OCI-LY7 (cell line): ENCODE measurements around the gene LPGAT1. TPM values are rescaled to one million over a fixed set of nuclear protein-coding genes. Genes with fewer than 3 reads are reported as not detected.

Experiments used
- BruUV-seq: library from RNA; stranded (reverse); fragments of 400-500 nt; replicated peaks from 2 replicates; lab custom pipeline; 2021; lab: Mats Ljungman, UMichigan
- CTCF ChIA-PET: fragments of 300-600 bp; sonication (Branson Sonifier 250); formaldehyde crosslinking; loops from one replicate; lab custom pipeline; 2022; ENCODE audit warnings: antibody characterized with exemption; ENCODE audit not compliant: unreplicated experiment; lab: Charles Lee
- POLR2A ChIA-PET: fragments of 300-600 bp; sonication (Branson Sonifier 250); formaldehyde crosslinking; loops from one replicate; lab custom pipeline; 2022; ENCODE audit warnings: antibody characterized with exemption; lab: Charles Lee
- DNase-seq: peaks from one replicate; pipeline ENCODE4 v3.0.0-alpha.2; 2015; ENCODE audit warnings: low spot score
- H2AFZ ChIP-seq: fragments of 200-600 bp; sonication (generic), shearing (Covaris generic); 2 replicates; pipeline ENCODE4 v1.6.1; 2014; ENCODE audit warnings: mild to moderate bottlenecking, antibody characterized with exemption, low read length, moderate library complexity
- H3K27ac ChIP-seq: fragments of 200-600 bp; sonication (generic); 2 replicates; pipeline ENCODE4 v1.5.1; 2014; ENCODE audit warnings: mixed run types, low read depth, mild to moderate bottlenecking, moderate library complexity, low read length, inconsistent platforms; ENCODE audit not compliant: poor library complexity, severe bottlenecking
- H3K36me3 ChIP-seq: fragments of 200-600 bp; sonication (generic); 2 replicates; pipeline ENCODE4 v1.6.1; 2014; ENCODE audit warnings: mild to moderate bottlenecking, antibody characterized with exemption, low read length, moderate library complexity, mixed read lengths; ENCODE audit not compliant: insufficient read depth
- H3K4me1 ChIP-seq: fragments of 200-600 bp; sonication (generic); 2 replicates; pipeline ENCODE4 v1.5.1; 2014; ENCODE audit warnings: mild to moderate bottlenecking, low read length; ENCODE audit not compliant: insufficient read depth, poor library complexity, severe bottlenecking
- H3K4me2 ChIP-seq: fragments of 200-600 bp; sonication (generic); 2 replicates; pipeline ENCODE4 v1.6.1; 2014; ENCODE audit warnings: mild to moderate bottlenecking, low read length
- H3K4me3 ChIP-seq: fragments of 200-600 bp; sonication (generic); 2 replicates; pipeline ENCODE4 v1.5.1; 2014; ENCODE audit warnings: mild to moderate bottlenecking, low read depth, low read length; ENCODE audit not compliant: poor library complexity, severe bottlenecking
- H3K79me2 ChIP-seq: fragments of 200-600 bp; sonication (generic); 2 replicates; pipeline ENCODE4 v1.6.1; 2016; ENCODE audit warnings: low read depth, mild to moderate bottlenecking, low read length, moderate library complexity, mixed read lengths; ENCODE audit not compliant: insufficient read depth
- H3K9me2 ChIP-seq: fragments of 200-600 bp; sonication (generic); 2 replicates; pipeline ENCODE4 v1.6.1; 2016; ENCODE audit warnings: mild to moderate bottlenecking, low read length, mixed read lengths; ENCODE audit not compliant: insufficient read depth
- H3K9me3 ChIP-seq: fragments of 200-600 bp; sonication (generic); 2 replicates; pipeline ENCODE4 v1.6.1; 2014; ENCODE audit warnings: mild to moderate bottlenecking, mixed run types, low read length, mixed read lengths
- H4K20me1 ChIP-seq: fragments of 200-600 bp; sonication (generic); 2 replicates; pipeline ENCODE4 v1.6.1; 2014; ENCODE audit warnings: mild to moderate bottlenecking, antibody characterized with exemption, low read length, moderate library complexity, mixed read lengths; ENCODE audit not compliant: insufficient read depth
- EZH2phosphoT487 ChIP-seq: fragments of 200-600 bp; sonication (generic); IDR thresholded peaks from 2 replicates; pipeline ENCODE4 v1.6.1; 2018; ENCODE audit warnings: low read depth, borderline replicate concordance, mild to moderate bottlenecking, mixed run types, antibody characterized with exemption, low read length, moderate library complexity, mixed read lengths
- intact Hi-C: fragments of 100-400 bp; cut with micrococcal nuclease; formaldehyde crosslinking; loops from one replicate; pipeline ENCODE4 v1.10.0; 2022; ENCODE audit not compliant: unreplicated experiment
- total RNA-seq, 2 experiments: library from RNA; depleted of rRNA in 1 of 2; stranded (reverse); fragments of >200 nt in 1 of 2; shearing (Covaris generic) in 1 of 2; gene quantifications; 2 replicates each; pipeline ENCODE4 v1.2.3, GENCODE V29; 2014 to 2022
- TF ChIP-seq, protein P1 (sequence below): fragments of 200-600 bp; sonication (generic); conservative IDR thresholded peaks from 2 replicates; pipeline ENCODE4 v1.5.1; 2014; ENCODE audit warnings: mild to moderate bottlenecking, antibody characterized with exemption, low read length, moderate library complexity, mixed read lengths

Gene LPGAT1
- total RNA-seq, 2 experiments from 2014 or later: 14.1 to 35.2 TPM

DNA sequence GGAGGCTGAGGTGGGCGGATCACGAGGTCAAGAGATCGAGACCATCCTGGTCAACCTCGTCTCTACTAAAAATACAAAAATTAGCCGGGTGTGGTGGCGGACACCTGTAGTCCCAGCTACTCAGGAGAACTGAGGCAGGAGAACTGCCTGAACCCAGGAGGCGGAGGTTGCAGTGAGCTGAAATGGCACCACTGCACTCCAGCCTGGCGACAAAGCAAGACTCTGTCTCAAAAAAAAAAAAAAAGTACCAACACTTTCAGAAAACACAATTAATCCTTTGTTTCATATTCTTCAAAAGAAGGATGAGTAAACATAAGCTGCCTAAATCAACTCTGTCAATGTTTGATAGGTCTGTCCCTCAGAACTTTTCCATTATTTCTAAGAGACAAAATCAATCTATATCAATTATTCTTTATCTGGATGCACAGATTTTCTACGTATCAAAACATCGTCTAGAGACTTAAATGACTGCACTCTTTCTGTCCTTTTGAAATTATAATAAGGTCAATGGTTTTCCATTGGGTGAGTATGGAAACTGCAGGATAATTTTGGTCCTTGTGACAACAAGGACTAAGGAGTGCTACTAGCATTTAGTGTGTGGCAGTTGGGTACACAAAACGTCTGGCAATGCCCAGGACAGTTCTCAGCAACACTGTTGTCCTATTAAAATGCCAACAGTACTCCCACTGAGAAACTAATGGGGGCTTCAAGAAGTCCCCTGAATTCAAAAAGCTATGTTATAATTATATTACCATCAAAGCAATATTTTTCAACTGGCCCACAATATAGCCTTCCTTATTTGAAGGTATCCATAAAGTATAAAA, 40.7 kb downstream of the LPGAT1 start:
- CTCF ChIA-PET: no interaction called here
- no peaks in the 10 kb centered on the region for H3K79me2 ChIP-seq
- TF ChIP-seq EZH2phosphoT487: no peak
- TF ChIP-seq, protein P1, sequence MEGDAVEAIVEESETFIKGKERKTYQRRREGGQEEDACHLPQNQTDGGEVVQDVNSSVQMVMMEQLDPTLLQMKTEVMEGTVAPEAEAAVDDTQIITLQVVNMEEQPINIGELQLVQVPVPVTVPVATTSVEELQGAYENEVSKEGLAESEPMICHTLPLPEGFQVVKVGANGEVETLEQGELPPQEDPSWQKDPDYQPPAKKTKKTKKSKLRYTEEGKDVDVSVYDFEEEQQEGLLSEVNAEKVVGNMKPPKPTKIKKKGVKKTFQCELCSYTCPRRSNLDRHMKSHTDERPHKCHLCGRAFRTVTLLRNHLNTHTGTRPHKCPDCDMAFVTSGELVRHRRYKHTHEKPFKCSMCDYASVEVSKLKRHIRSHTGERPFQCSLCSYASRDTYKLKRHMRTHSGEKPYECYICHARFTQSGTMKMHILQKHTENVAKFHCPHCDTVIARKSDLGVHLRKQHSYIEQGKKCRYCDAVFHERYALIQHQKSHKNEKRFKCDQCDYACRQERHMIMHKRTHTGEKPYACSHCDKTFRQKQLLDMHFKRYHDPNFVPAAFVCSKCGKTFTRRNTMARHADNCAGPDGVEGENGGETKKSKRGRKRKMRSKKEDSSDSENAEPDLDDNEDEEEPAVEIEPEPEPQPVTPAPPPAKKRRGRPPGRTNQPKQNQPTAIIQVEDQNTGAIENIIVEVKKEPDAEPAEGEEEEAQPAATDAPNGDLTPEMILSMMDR: no peak
- BruUV-seq: no TSS peak
- H3K4me1 ChIP-seq: no peaks in the 10 kb centered on the region
- H4K20me1 ChIP-seq: no peaks in the 10 kb centered on the region
- POLR2A ChIA-PET: interaction anchor here (0.6 to 1.2 kb wide), 3 partner anchors 8 to 95 kb away, joined by 3 read pairs; no protein-coding TSS in a partner anchor
- no peak overlapping the region for H3K4me3 ChIP-seq
- no peak overlapping the region for H3K4me2 ChIP-seq
- H3K9me2 ChIP-seq: no peaks in the 10 kb centered on the region
- no peak for DNase-seq
- intact Hi-C loops: no loop called here
- no peak overlapping the region for H3K27ac ChIP-seq
- no peak overlapping the region for H2AFZ ChIP-seq
- no peaks in the 10 kb centered on the region for H3K9me3 ChIP-seq
- peaks cover 20% of the 10 kb centered on the region for H3K36me3 ChIP-seq

DNA sequence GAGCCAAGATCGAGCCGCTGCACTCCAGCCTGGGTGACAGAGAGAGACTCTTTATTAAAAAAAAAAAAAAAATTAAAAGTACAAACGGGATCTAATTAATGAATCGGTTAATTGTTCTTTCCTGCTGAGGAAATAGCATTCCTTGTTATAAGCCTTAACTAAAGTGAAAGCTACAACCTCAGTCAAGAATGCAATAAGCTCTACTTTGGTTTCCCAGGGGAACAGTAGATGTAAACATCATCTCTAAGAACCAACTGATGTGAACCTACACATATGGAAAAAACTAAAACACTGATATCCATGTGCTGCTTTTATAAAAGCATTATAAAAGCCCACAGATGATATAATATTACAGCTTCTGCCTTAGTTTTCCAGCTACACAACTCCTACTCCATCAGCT, 41.9 kb downstream of the LPGAT1 start:
- ChIA-PET POLR2A (interaction anchor here (0.7 to 1.5 kb wide), 6 partner anchors 9 to 117 kb away, joined by 3 to 5 read pairs (median 3); no protein-coding TSS in a partner anchor), CTCF (no interaction called here)
- Histone ChIP-seq H4K20me1 (no peaks in the 10 kb centered on the region), H3K9me3 (no peaks in the 10 kb centered on the region), H2AFZ (no peak overlapping the region), H3K79me2 (no peaks in the 10 kb centered on the region), H3K36me3 (peaks cover 20% of the 10 kb centered on the region), H3K4me3 (no peak overlapping the region), H3K4me1 (no peaks in the 10 kb centered on the region), H3K9me2 (no peaks in the 10 kb centered on the region), H3K27ac (no peak overlapping the region), H3K4me2 (no peak overlapping the region)
- no peak for DNase-seq
- no TSS peak for BruUV-seq
- intact Hi-C loops: no loop called here
- TF ChIP-seq, protein P1: no peak
- TF ChIP-seq EZH2phosphoT487: no peak

DNA sequence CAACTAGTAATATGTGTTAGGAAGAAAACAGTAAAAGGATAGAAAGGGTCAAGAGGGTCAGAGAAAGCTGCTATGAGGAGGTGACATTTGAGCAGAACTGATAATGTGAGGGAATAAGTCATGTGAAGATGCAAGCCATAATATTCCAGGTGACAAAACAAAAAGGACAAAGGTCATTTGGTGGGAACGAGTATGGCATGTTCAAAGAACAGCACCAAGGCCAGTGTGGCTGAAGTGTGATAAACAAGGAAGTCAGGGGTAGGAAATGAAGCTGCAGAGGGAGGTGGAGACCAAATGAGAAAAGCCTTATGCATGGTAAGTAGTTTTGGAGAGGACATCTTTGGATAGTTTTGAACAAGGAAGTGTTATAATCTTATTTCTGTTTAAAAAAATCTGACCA, 46.7 kb downstream of the LPGAT1 start:
- POLR2A ChIA-PET: interaction anchor here (0.7 to 1.3 kb wide), 2 partner anchors 16 to 40 kb away, joined by 3 to 4 read pairs; no protein-coding TSS in a partner anchor
- no TSS peak for BruUV-seq

More for the DNA sequence above, 46.7 kb downstream of the LPGAT1 start:
- Histone ChIP-seq H3K4me1 (no peaks in the 10 kb centered on the region), H3K27ac (no peak overlapping the region), H3K9me2 (no peaks in the 10 kb centered on the region), H3K9me3 (no peaks in the 10 kb centered on the region), H2AFZ (no peak overlapping the region), H3K4me2 (no peak overlapping the region), H4K20me1 (no peaks in the 10 kb centered on the region), H3K4me3 (no peak overlapping the region), H3K36me3 (peaks cover 4% of the 10 kb centered on the region; the same call in 1 of the 2 replicates), H3K79me2 (no peaks in the 10 kb centered on the region)
- CTCF ChIA-PET: no interaction called here
- no peak for TF ChIP-seq EZH2phosphoT487
- TF ChIP-seq, protein P1: no peak
- intact Hi-C loops: no loop called here
- DNase-seq: no peak
